ENCODE results near the gene LGALS9. TPM values are rescaled to one million over a fixed set of nuclear protein-coding genes. Genes with fewer than 3 reads are reported as not detected.
"Not testable (repeated sequence)": the region's sequence is repeated elsewhere in the genome, so short reads cannot be mapped to it uniquely, and the experiment has no call there.

LGALS9 gene
- total RNA-seq, 1 donor from 2014 or later, result 4.5 TPM

- H3K27me3 Mint-ChIP-seq (ENCODE audit: unreplicated experiment), result no peaks in the 10 kb centered on the region
- peaks cover 42% of the 10 kb centered on the region for H3K4me1 Mint-ChIP-seq (ENCODE audit: unreplicated experiment)
- TF ChIP-seq, protein P1, sequence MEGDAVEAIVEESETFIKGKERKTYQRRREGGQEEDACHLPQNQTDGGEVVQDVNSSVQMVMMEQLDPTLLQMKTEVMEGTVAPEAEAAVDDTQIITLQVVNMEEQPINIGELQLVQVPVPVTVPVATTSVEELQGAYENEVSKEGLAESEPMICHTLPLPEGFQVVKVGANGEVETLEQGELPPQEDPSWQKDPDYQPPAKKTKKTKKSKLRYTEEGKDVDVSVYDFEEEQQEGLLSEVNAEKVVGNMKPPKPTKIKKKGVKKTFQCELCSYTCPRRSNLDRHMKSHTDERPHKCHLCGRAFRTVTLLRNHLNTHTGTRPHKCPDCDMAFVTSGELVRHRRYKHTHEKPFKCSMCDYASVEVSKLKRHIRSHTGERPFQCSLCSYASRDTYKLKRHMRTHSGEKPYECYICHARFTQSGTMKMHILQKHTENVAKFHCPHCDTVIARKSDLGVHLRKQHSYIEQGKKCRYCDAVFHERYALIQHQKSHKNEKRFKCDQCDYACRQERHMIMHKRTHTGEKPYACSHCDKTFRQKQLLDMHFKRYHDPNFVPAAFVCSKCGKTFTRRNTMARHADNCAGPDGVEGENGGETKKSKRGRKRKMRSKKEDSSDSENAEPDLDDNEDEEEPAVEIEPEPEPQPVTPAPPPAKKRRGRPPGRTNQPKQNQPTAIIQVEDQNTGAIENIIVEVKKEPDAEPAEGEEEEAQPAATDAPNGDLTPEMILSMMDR (IDR thresholded peaks at IDR 0.05), result no peak
- H3K9me3 Mint-ChIP-seq (ENCODE audit: unreplicated experiment), result no peaks in the 10 kb centered on the region
- H3K36me3 Mint-ChIP-seq (ENCODE audit: unreplicated experiment), result peaks cover 4% of the 10 kb centered on the region
- DNase-seq (ENCODE audit: extremely low spot score, unreplicated experiment), result no peak
- peak overlapping the region; percentile 34 for H3K27ac Mint-ChIP-seq (ENCODE audit: unreplicated experiment)
- H3K4me3 Mint-ChIP-seq (ENCODE audit: unreplicated experiment), result no peak overlapping the region
These were observed 2.5 kb downstream of the LGALS9 start for GRCh38 chr17:27633312-27634025.

GRCh38 chr17:27634026-27634335 lies 3.0 kb downstream of the LGALS9 start:
- no peak overlapping the region for H3K4me3 Mint-ChIP-seq (ENCODE audit: unreplicated experiment)
- no peak overlapping the region for H3K27ac Mint-ChIP-seq (ENCODE audit: unreplicated experiment)
- peaks cover 41% of the 10 kb centered on the region for H3K4me1 Mint-ChIP-seq (ENCODE audit: unreplicated experiment)
- no peak for DNase-seq (ENCODE audit: extremely low spot score, unreplicated experiment)
- TF ChIP-seq, protein P1 (IDR thresholded peaks at IDR 0.05), result no peak
- H3K36me3 Mint-ChIP-seq (ENCODE audit: unreplicated experiment), result peaks cover 4% of the 10 kb centered on the region
- no peaks in the 10 kb centered on the region for H3K27me3 Mint-ChIP-seq (ENCODE audit: unreplicated experiment)
- no peaks in the 10 kb centered on the region for H3K9me3 Mint-ChIP-seq (ENCODE audit: unreplicated experiment)

DNA sequence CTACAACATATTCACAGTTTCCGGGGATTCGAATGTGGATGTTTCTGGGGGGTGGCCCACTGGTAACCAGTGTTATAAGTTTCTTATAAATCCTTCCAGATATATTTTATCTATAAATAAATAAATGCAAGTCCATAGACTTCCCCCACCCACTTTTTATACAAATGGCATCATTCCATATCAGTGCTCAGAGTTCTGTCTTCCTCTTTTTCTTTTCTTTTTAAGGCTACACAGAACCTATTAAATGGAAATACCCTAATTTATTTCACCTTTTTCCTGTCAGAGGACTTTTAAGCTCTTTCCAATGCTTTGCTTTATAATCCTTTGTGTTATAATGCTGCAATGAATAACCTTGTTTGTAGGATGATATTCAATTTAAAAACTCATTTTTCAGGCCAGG lies 3.8 kb downstream of the LGALS9 start:
- Mint-ChIP-seq H3K4me3 (ENCODE audit: unreplicated experiment) (no peak overlapping the region), H3K4me1 (ENCODE audit: unreplicated experiment) (peaks cover 34% of the 10 kb centered on the region), H3K36me3 (ENCODE audit: unreplicated experiment) (peaks cover 4% of the 10 kb centered on the region), H3K27me3 (ENCODE audit: unreplicated experiment) (no peaks in the 10 kb centered on the region), H3K27ac (ENCODE audit: unreplicated experiment) (no peak overlapping the region), H3K9me3 (ENCODE audit: unreplicated experiment) (no peaks in the 10 kb centered on the region)
- DNase-seq (ENCODE audit: extremely low spot score, unreplicated experiment), result no peak
- TF ChIP-seq, protein P1 (IDR thresholded peaks at IDR 0.05), result no peak

GRCh38 chr17:27635275-27635823 lies 4.4 kb downstream of the LGALS9 start:
- H3K4me3 Mint-ChIP-seq (ENCODE audit: unreplicated experiment), result no peak overlapping the region
- H3K27me3 Mint-ChIP-seq (ENCODE audit: unreplicated experiment), result no peaks in the 10 kb centered on the region
- H3K27ac Mint-ChIP-seq (ENCODE audit: unreplicated experiment), result no peak overlapping the region
- DNase-seq (ENCODE audit: extremely low spot score, unreplicated experiment), result no peak
- TF ChIP-seq, protein P1 (IDR thresholded peaks at IDR 0.05), result no peak
- H3K36me3 Mint-ChIP-seq (ENCODE audit: unreplicated experiment), result peaks cover 4% of the 10 kb centered on the region
- no peaks in the 10 kb centered on the region for H3K9me3 Mint-ChIP-seq (ENCODE audit: unreplicated experiment)
- H3K4me1 Mint-ChIP-seq (ENCODE audit: unreplicated experiment), result peaks cover 29% of the 10 kb centered on the region

GRCh38 chr17:27636005-27636520 lies 5.1 kb downstream of the LGALS9 start:
- H3K36me3 Mint-ChIP-seq (ENCODE audit: unreplicated experiment), result not testable (repeated sequence)

GRCh38 chr17:27637818-27638217 lies 6.8 kb downstream of the LGALS9 start:
- H3K4me3 Mint-ChIP-seq (ENCODE audit: unreplicated experiment); H3K27me3 Mint-ChIP-seq (ENCODE audit: unreplicated experiment); DNase-seq (ENCODE audit: extremely low spot score, unreplicated experiment); H3K36me3 Mint-ChIP-seq (ENCODE audit: unreplicated experiment); H3K9me3 Mint-ChIP-seq (ENCODE audit: unreplicated experiment); H3K27ac Mint-ChIP-seq (ENCODE audit: unreplicated experiment): not testable (repeated sequence)
- H3K4me1 Mint-ChIP-seq (ENCODE audit: unreplicated experiment), result peaks cover 19% of the 10 kb centered on the region

More at GRCh38 chr17:27636005-27636520, 5.1 kb downstream of the LGALS9 start:
- H3K27me3 Mint-ChIP-seq (ENCODE audit: unreplicated experiment); H3K27ac Mint-ChIP-seq (ENCODE audit: unreplicated experiment); H3K4me3 Mint-ChIP-seq (ENCODE audit: unreplicated experiment); H3K9me3 Mint-ChIP-seq (ENCODE audit: unreplicated experiment); DNase-seq (ENCODE audit: extremely low spot score, unreplicated experiment): not testable (repeated sequence)
- H3K4me1 Mint-ChIP-seq (ENCODE audit: unreplicated experiment), result peaks cover 25% of the 10 kb centered on the region

- not testable (repeated sequence) for H3K27me3 Mint-ChIP-seq (ENCODE audit: unreplicated experiment); DNase-seq (ENCODE audit: extremely low spot score, unreplicated experiment); H3K36me3 Mint-ChIP-seq (ENCODE audit: unreplicated experiment); H3K9me3 Mint-ChIP-seq (ENCODE audit: unreplicated experiment); H3K27ac Mint-ChIP-seq (ENCODE audit: unreplicated experiment); H3K4me3 Mint-ChIP-seq (ENCODE audit: unreplicated experiment)
- peaks cover 13% of the 10 kb centered on the region for H3K4me1 Mint-ChIP-seq (ENCODE audit: unreplicated experiment)
These were observed 7.5 kb downstream of the LGALS9 start for GRCh38 chr17:27638415-27638914.

All from osteocyte (in vitro differentiated cells).